Measurements from ENCODE around the gene GABRD.
A peak's percentile ranks its signal among the peaks of the same experiment; 100 is the strongest.
"Not testable (repeated sequence)": the region's sequence is repeated elsewhere in the genome, so short reads cannot be mapped to it uniquely, and the experiment has no call there.

The GABRD gene, protein sequence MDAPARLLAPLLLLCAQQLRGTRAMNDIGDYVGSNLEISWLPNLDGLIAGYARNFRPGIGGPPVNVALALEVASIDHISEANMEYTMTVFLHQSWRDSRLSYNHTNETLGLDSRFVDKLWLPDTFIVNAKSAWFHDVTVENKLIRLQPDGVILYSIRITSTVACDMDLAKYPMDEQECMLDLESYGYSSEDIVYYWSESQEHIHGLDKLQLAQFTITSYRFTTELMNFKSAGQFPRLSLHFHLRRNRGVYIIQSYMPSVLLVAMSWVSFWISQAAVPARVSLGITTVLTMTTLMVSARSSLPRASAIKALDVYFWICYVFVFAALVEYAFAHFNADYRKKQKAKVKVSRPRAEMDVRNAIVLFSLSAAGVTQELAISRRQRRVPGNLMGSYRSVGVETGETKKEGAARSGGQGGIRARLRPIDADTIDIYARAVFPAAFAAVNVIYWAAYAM

DNA sequence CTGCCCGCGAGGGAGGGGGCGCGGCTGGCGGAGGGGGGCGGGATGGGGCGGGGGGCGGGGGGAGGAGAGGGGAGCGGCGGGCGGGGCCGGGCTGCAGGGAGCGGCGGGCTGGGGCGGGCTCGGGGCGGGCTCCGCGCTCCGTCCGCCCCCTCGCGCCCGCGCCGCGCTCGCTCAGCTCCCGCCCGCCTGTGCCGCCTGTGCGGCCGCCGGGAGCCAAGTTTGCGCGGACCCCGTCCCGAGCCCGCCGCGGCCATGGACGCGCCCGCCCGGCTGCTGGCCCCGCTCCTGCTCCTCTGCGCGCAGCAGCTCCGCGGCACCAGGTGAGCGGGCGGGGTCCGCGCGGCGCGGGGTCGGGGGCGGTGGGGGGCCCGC, at the start of gene GABRD:
TSS of gene GABRD (plus strand) at position 174 of the 372 bp plus-strand sequence. CDS start at position 253, 79 bp downstream.
- Histone ChIP-seq H3K9ac (ENCODE audit: low read depth, low read length) (peak within 1 kb of the TSS; percentile 48; the same call in 1 of the 2 replicates), H3K9me3 (ENCODE audit: control insufficient read depth, insufficient read depth, low read length) (no peaks in the 10 kb centered on the region), H3K4me1 (ENCODE audit: insufficient read depth, low read length) (peaks cover 14% of the 10 kb centered on the region; the same call in 1 of the 2 replicates), H3K36me3 (ENCODE audit: insufficient read depth, low read length) (no peaks in the 10 kb centered on the region)

DNA sequence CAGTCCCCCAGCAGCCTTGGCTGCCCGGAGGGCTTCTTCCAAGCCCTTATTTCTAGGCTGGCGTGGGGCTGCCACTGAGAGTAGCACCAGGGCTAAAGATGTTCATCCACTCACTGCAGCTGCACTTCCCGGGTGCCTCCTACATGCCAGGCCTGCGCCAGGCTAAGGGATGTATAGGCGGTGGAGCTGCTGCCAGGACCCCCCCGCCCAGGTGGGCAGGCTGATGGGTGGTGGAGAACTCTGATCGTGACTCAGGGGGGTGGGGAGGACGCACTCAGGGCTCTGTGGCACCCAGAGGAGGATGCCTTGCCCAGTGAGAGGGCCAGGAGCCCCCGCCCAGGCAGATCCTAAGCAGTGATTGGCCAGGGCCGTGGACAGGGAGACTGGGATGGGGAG, 49.6 kb upstream of the GABRD start:
- H3K36me3 ChIP-seq (ENCODE audit: insufficient read depth, low read length): no peaks in the 10 kb centered on the region
- no peaks in the 10 kb centered on the region for H3K9me3 ChIP-seq (ENCODE audit: control insufficient read depth, insufficient read depth, low read length)
- H3K4me1 ChIP-seq (ENCODE audit: insufficient read depth, low read length): no peaks in the 10 kb centered on the region; the same call in 1 of the 2 replicates
- H3K9ac ChIP-seq (ENCODE audit: low read depth, low read length): no peak overlapping the region

DNA sequence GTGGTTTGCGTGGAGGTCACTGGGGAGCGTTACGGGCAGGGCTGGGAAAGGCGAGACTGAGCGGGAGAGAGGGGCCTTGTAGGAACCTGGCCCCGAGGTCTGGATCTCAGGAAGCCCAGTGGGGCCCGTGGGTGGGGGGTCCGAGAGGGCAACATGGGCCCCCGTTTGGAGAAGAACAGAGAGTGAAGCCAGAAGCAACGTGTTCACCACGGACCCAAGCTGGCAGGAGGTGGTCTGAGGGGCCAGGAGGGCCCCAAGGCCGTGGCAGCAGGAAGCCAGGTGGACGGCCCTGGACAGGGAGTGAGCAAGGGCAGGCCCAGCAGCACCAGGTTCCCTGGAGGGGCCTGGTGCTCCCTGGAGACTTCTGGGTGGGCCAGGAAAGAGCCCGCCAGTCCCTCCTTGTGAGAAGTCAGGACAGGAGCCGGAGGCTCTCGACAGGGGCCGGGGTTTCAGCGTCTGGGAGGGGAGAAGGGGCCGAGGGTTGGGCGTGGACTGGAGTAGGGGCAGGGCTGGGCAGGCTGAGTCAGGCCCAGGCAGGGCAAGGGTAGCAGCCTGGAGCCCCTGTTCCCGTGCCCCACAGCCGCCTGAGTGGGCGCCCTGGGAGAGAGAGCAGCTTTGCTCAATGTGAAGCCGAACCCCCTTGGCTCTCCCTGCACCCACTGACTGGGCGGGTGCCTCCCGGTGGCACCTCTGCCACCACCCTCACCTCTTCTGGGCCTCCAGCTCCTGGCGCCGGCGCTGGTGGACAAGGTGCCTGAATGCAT, 49.0 kb upstream of the GABRD start:
- H3K36me3 ChIP-seq (ENCODE audit: insufficient read depth, low read length): no peaks in the 10 kb centered on the region
- H3K9ac ChIP-seq (ENCODE audit: low read depth, low read length): no peak overlapping the region
- H3K4me1 ChIP-seq (ENCODE audit: insufficient read depth, low read length): no peaks in the 10 kb centered on the region; the same call in 1 of the 2 replicates
- no peaks in the 10 kb centered on the region for H3K9me3 ChIP-seq (ENCODE audit: control insufficient read depth, insufficient read depth, low read length)

DNA sequence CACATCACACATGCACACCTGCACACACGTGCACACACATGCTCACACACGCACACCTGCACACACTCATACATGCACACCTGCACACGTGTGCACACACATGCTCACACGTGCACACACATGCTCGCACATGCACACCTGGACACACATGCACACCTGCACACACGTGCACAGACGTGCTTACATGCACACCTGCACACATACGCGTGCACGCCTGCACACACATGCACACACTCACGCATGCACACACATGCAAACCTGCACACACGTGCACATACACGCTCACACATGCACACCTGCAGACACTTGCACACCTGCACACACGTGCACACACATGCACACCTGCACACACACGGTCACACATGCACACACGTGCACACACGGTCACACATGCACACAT, 48.1 kb upstream of the GABRD start:
- Histone ChIP-seq H3K36me3 (ENCODE audit: insufficient read depth, low read length) (no peaks in the 10 kb centered on the region), H3K9me3 (ENCODE audit: control insufficient read depth, insufficient read depth, low read length) (no peaks in the 10 kb centered on the region), H3K4me1 (ENCODE audit: insufficient read depth, low read length) (no peaks in the 10 kb centered on the region; the same call in 1 of the 2 replicates), H3K9ac (ENCODE audit: low read depth, low read length) (no peak overlapping the region)

DNA sequence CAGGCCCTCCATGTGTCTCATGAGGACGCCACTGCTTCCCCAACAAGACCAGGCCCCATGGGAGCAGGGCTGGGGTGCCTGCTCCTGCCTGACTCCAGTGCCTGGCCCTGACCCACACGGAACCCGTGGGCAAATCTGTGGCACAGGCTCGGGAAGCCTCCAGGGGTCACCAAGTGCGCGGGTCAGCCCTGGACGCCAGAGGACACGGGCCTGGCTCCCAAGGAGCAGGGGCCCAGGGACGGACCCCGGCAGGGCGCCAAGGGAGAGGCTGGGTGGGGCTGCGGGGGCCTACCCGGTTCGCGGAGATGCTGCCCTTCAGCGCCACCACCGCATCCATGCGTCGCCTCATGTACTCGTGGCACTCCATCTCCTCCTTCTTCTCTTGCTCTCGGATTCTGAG, 47.5 kb upstream of the GABRD start:
- no peaks in the 10 kb centered on the region for H3K9me3 ChIP-seq (ENCODE audit: control insufficient read depth, insufficient read depth, low read length)
- no peak overlapping the region for H3K9ac ChIP-seq (ENCODE audit: low read depth, low read length)
- no peaks in the 10 kb centered on the region for H3K36me3 ChIP-seq (ENCODE audit: insufficient read depth, low read length)
- H3K4me1 ChIP-seq (ENCODE audit: insufficient read depth, low read length): no peaks in the 10 kb centered on the region; the same call in 1 of the 2 replicates

DNA sequence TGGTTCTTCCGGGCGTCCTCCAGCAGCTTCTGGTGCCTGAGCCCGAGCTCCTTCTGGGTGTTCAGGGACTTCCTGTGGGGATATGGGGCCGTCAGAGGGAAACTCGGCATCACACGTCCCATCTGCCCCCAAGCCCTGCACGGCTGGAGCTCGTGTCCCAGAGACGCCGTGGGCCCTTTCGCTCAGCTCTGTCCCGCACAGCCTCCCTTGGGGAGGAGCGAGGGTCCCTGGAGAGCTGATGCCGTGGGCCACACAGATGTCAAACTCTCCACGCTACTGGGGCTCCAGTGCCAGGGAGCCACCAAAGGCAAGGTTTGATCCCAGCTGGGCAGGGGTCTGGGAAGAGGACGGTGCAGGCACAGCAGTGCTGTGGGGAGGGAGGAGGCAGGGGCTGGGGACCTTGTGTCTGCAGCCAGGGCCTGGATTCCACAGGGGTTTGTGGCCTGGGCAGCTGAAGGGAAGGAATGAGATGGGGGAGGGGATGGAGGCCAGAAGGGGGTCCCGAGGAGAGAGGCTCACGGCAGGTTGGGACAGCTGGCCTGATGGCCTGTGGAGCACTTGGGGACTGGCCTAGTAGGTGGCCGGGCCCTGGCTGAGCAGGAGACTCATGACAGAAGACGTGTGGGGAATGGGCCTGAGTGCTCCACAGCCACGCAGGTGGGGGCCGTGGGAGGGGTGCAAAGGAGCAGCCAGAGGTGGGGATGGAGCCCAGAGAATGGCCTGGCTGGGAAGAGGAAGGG, 46.0 kb upstream of the GABRD start:
- Histone ChIP-seq H3K9ac (ENCODE audit: low read depth, low read length) (no peak overlapping the region), H3K36me3 (ENCODE audit: insufficient read depth, low read length) (no peaks in the 10 kb centered on the region), H3K9me3 (ENCODE audit: control insufficient read depth, insufficient read depth, low read length) (no peaks in the 10 kb centered on the region), H3K4me1 (ENCODE audit: insufficient read depth, low read length) (no peaks in the 10 kb centered on the region; the same call in 1 of the 2 replicates)

DNA sequence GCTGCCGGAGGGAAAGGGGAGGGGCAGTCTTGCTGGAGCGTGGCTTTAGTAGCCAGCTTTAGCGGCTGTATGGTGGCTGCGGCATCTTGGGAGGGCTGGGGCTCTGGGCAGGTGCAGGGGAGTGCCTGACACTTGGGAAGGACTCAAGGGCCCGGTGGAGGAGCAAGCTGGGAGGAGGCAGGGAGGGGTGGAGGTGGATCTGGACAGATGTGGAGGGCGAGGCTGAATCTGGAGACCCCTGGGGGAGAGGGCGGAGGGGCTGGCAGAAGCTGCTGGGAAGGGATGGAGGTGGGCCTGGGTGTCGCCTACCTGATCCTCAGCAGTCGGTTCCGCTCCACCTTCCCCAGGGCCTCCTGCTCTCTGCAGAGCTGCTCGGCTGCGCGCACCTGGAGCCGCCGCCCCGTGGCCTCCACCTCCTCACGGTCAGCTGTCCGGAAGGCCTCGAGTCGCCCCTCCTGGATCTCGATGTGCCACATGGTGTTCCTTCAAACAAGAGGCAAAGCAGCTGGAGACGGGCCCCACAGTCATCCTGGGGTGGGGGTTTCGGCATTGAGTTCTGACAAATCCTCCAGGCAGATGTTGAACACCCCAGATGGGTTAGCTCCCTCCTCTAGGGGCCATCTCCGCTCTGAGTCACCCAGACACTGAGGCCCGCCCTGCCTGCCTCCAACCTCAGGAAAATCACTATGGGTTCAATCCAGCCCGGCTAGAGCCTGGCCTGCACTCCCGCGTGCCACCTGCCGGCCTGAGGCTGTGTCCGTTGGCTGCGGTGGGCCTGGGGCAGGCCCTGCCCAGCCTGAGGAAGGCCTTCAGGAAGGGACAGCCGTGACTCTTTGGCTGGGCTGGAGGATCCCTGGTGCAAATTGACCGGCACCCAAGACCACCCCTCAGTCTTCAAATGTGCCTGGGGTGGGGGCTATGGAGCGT, 45.2 kb upstream of the GABRD start:
- no peaks in the 10 kb centered on the region; the same call in 1 of the 2 replicates for H3K4me1 ChIP-seq (ENCODE audit: insufficient read depth, low read length)
- H3K9ac ChIP-seq (ENCODE audit: low read depth, low read length): no peak overlapping the region
- H3K9me3 ChIP-seq (ENCODE audit: control insufficient read depth, insufficient read depth, low read length): no peaks in the 10 kb centered on the region

DNA sequence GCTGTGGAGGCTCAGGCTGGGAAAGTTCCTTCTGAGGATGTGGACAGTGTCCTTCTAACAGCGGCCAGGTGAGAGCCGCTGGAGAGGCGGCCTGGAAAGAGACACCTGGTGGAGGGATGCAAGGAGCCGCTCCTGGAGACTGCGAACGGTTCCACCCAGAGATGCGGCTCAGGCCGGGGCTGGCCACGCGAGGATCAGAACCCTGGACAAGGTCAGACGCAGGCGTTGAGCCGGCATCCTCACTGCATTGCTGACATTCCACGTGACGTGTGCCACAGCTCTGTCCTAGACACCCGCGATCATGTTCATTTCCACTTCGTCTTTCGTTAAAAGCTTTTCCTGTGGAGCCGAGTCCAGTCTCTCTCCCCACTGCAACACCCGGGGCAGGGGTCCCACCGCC, 44.3 kb upstream of the GABRD start:
- H3K4me1 ChIP-seq (ENCODE audit: insufficient read depth, low read length): no peaks in the 10 kb centered on the region; the same call in 1 of the 2 replicates

More for the DNA sequence above, 45.2 kb upstream of the GABRD start:
- H3K36me3 ChIP-seq (ENCODE audit: insufficient read depth, low read length): no peaks in the 10 kb centered on the region

DNA sequence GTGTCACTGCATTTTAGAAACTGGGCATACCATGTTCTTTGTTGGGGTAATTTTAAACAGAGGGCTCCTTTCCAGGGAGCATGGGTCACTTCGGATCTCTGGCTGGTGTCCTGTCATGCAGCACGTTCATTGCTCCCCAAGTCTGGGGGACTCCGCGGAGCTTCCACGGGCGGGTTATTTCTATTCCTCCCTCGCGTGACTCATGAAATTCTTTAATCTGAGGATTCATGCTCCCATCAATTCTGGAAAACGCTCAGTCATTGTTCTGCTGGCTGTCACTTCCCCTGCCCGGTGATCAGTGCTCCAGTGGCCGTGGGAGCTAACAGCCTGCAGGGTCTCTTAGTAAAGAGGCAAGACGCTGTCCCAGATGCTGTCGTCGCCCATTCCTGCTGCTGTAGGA, 43.6 kb upstream of the GABRD start:
- Histone ChIP-seq H3K9ac (ENCODE audit: low read depth, low read length) (no peak overlapping the region), H3K9me3 (ENCODE audit: control insufficient read depth, insufficient read depth, low read length) (no peaks in the 10 kb centered on the region), H3K4me1 (ENCODE audit: insufficient read depth, low read length) (no peaks in the 10 kb centered on the region; the same call in 1 of the 2 replicates), H3K36me3 (ENCODE audit: insufficient read depth, low read length) (no peaks in the 10 kb centered on the region)

More for the DNA sequence above, 44.3 kb upstream of the GABRD start:
- Histone ChIP-seq H3K9me3 (ENCODE audit: control insufficient read depth, insufficient read depth, low read length) (no peaks in the 10 kb centered on the region), H3K9ac (ENCODE audit: low read depth, low read length) (no peak overlapping the region), H3K36me3 (ENCODE audit: insufficient read depth, low read length) (no peaks in the 10 kb centered on the region)

DNA sequence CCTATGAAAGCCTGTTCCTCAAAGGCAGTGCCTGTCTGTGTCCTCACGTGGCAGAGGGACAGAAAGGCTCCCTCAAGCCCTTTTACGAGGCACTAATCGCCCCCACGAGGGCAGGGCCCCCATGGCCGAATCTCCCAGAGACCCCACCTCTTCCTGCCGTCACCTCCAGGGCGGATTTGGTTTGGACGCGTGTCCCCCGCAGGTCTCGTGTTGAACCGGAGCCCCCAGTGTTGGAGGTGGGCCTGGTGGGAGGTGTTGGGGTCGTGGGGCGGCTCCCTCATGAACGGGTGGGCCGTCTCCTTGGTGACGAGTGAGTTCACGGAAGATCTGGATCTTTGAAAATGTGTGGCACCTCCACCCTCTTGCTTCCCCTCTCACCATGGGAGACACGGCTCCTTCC, 43.1 kb upstream of the GABRD start:
- no peaks in the 10 kb centered on the region for H3K36me3 ChIP-seq (ENCODE audit: insufficient read depth, low read length)
- H3K4me1 ChIP-seq (ENCODE audit: insufficient read depth, low read length): no peaks in the 10 kb centered on the region; the same call in 1 of the 2 replicates
- H3K9ac ChIP-seq (ENCODE audit: low read depth, low read length): no peak overlapping the region
- no peaks in the 10 kb centered on the region for H3K9me3 ChIP-seq (ENCODE audit: control insufficient read depth, insufficient read depth, low read length)

DNA sequence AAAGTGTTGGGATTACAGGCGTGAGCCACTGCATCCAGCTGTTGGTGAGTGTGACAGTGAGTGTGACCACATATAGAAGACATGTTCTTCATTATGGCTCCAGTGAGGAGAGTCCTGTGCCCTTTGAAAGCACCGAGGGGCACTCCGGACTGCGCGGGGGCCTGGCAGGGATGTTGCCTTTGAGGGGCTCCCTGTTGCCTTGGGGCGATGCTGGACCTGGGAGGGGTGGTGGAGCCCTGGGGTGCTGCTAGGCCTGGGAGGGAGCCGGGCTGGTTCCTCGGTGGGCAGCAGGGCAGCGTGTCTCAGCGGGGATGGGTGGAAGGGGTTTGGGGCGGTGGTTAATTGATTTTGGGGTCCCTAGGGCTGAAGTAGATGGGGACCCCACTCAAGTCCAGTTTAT, 41.0 kb upstream of the GABRD start:
- Histone ChIP-seq H3K9ac (ENCODE audit: low read depth, low read length) (no peak overlapping the region), H3K9me3 (ENCODE audit: control insufficient read depth, insufficient read depth, low read length) (no peaks in the 10 kb centered on the region), H3K4me1 (ENCODE audit: insufficient read depth, low read length) (no peaks in the 10 kb centered on the region; the same call in 1 of the 2 replicates)

DNA sequence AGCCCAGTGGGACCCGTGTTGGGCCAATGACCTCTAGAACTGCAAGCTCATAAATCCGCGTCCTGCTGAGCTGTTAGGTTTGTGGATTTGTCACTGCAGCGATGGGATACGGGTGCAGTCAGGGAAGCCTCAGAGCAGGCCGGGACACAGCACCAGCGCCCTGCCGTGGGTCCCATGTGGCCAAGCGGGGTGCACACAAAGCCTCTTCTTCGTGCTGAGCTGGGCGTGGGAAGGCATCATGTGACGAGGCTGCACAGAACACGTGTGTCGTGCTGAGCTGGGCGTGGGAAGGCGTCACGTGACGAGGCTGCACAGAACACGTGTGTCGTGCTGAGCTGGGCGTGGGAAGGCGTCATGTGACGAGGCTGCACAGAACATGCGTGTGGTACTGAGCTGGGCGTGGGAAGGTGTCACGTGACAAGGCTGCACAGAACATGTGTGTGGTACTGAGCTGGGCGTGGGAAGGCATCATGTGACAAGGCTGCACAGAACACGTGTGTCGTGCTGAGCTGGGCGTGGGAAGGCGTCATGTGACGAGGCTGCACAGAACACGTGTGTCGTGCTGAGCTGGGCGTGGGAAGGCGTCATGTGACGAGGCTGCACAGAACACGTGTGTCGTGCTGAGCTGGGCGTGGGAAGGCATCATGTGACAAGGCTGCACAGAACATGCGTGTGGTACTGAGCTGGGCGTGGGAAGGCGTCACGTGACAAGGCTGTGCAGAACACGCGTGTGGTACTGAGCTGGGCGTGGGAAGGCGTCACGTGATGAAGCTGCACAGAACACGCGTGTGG, 40.3 kb upstream of the GABRD start:
- not testable (repeated sequence) for H3K9ac ChIP-seq (ENCODE audit: low read depth, low read length); H3K9me3 ChIP-seq (ENCODE audit: control insufficient read depth, insufficient read depth, low read length); H3K4me1 ChIP-seq (ENCODE audit: insufficient read depth, low read length); H3K36me3 ChIP-seq (ENCODE audit: insufficient read depth, low read length)

More for the DNA sequence above, 41.0 kb upstream of the GABRD start:
- H3K36me3 ChIP-seq (ENCODE audit: insufficient read depth, low read length): no peaks in the 10 kb centered on the region

All from ES-I3 (cell line).